Measurements from ENCODE around the gene CENPT. TPM values are rescaled to one million over a fixed set of nuclear protein-coding genes. Genes with fewer than 3 reads are reported as not detected.

CENPT gene
- 34.9 and 43.7 TPM in 2 replicates for total RNA-seq (2014; rRNA removed; shearing (Covaris generic))

GRCh38 chr16:67847064-67847861 lies at the start of gene CENPT:
CENPT (minus strand) TSS chr16:67847693; CDS start chr16:67833859, 13,834 bp downstream.
- Histone ChIP-seq H3K27me3 (ENCODE audit: control insufficient read depth, insufficient read depth, low read length) (no peaks in the 10 kb centered on the region), H3K4me3 (ENCODE audit: insufficient read depth, low read depth, low read length) (peak within 1 kb of the TSS; percentile 98), H3K36me3 (replicated peaks; ENCODE audit: control insufficient read depth, insufficient read depth, low read length) (peaks cover 2% of the 10 kb centered on the region)
- peak; percentile 76 for DNase-seq

- Histone ChIP-seq H3K36me3 (replicated peaks; ENCODE audit: control insufficient read depth, insufficient read depth, low read length) (no peaks in the 10 kb centered on the region), H3K27me3 (ENCODE audit: control insufficient read depth, insufficient read depth, low read length) (no peaks in the 10 kb centered on the region), H3K4me3 (ENCODE audit: insufficient read depth, low read depth, low read length) (no peak overlapping the region)
- DNase-seq, result no peak
Measured at GRCh38 chr16:67897231-67897630, 49.7 kb upstream of the CENPT start.

GRCh38 chr16:67893743-67894399 lies 46.4 kb upstream of the CENPT start:
- H3K4me3 ChIP-seq (ENCODE audit: insufficient read depth, low read depth, low read length), result peak overlapping the region; percentile 99
- no peaks in the 10 kb centered on the region for H3K27me3 ChIP-seq (ENCODE audit: control insufficient read depth, insufficient read depth, low read length)
- DNase-seq, result peak; percentile 77
- no peaks in the 10 kb centered on the region for H3K36me3 ChIP-seq (replicated peaks; ENCODE audit: control insufficient read depth, insufficient read depth, low read length)

GRCh38 chr16:67892899-67893742 lies 45.6 kb upstream of the CENPT start, which contains the start of gene PSKH1:
PSKH1 (plus strand) TSS chr16:67893254; CDS start chr16:67908750, 15,496 bp downstream.
- Histone ChIP-seq H3K36me3 (replicated peaks; ENCODE audit: control insufficient read depth, insufficient read depth, low read length) (no peaks in the 10 kb centered on the region), H3K27me3 (ENCODE audit: control insufficient read depth, insufficient read depth, low read length) (no peaks in the 10 kb centered on the region), H3K4me3 (ENCODE audit: insufficient read depth, low read depth, low read length) (peak within 1 kb of the TSS; percentile 99)
- DNase-seq, result peak; percentile 100

GRCh38 chr16:67892375-67892774 lies 44.9 kb upstream of the CENPT start:
- no peak for DNase-seq
- no peaks in the 10 kb centered on the region for H3K27me3 ChIP-seq (ENCODE audit: control insufficient read depth, insufficient read depth, low read length)
- H3K36me3 ChIP-seq (replicated peaks; ENCODE audit: control insufficient read depth, insufficient read depth, low read length), result no peaks in the 10 kb centered on the region
- peak overlapping the region; percentile 27 for H3K4me3 ChIP-seq (ENCODE audit: insufficient read depth, low read depth, low read length)

- no peak overlapping the region for H3K4me3 ChIP-seq (ENCODE audit: insufficient read depth, low read depth, low read length)
- H3K36me3 ChIP-seq (replicated peaks; ENCODE audit: control insufficient read depth, insufficient read depth, low read length), result peaks cover 2% of the 10 kb centered on the region; the same call in 1 of the 2 replicates
- no peaks in the 10 kb centered on the region for H3K27me3 ChIP-seq (ENCODE audit: control insufficient read depth, insufficient read depth, low read length)
- DNase-seq, result no peak
Measured at GRCh38 chr16:67888331-67888730, 40.8 kb upstream of the CENPT start.

GRCh38 chr16:67886387-67886786 lies 38.9 kb upstream of the CENPT start:
- peak; percentile 64 for DNase-seq
- no peaks in the 10 kb centered on the region for H3K27me3 ChIP-seq (ENCODE audit: control insufficient read depth, insufficient read depth, low read length)
- peaks cover 19% of the 10 kb centered on the region for H3K36me3 ChIP-seq (replicated peaks; ENCODE audit: control insufficient read depth, insufficient read depth, low read length)
- H3K4me3 ChIP-seq (ENCODE audit: insufficient read depth, low read depth, low read length), result no peak overlapping the region

- H3K27me3 ChIP-seq (ENCODE audit: control insufficient read depth, insufficient read depth, low read length), result no peaks in the 10 kb centered on the region
- peak; percentile 53 for DNase-seq
Measured at GRCh38 chr16:67885976-67886375, 38.5 kb upstream of the CENPT start.

GRCh38 chr16:67885545-67885944 lies 38.1 kb upstream of the CENPT start:
- DNase-seq, result peak; percentile 77
- Histone ChIP-seq H3K36me3 (replicated peaks; ENCODE audit: control insufficient read depth, insufficient read depth, low read length) (peaks cover 26% of the 10 kb centered on the region), H3K4me3 (ENCODE audit: insufficient read depth, low read depth, low read length) (no peak overlapping the region), H3K27me3 (ENCODE audit: control insufficient read depth, insufficient read depth, low read length) (no peaks in the 10 kb centered on the region)

More at GRCh38 chr16:67885976-67886375, 38.5 kb upstream of the CENPT start:
- Histone ChIP-seq H3K36me3 (replicated peaks; ENCODE audit: control insufficient read depth, insufficient read depth, low read length) (peaks cover 23% of the 10 kb centered on the region), H3K4me3 (ENCODE audit: insufficient read depth, low read depth, low read length) (no peak overlapping the region)

GRCh38 chr16:67884684-67885083 lies 37.2 kb upstream of the CENPT start, which contains the start of gene NRN1L:
NRN1L (plus strand) TSS chr16:67884885; CDS start chr16:67884904, 19 bp downstream.
- peak within 1 kb of the TSS; percentile 12; the same call in 1 of the 2 replicates for H3K4me3 ChIP-seq (ENCODE audit: insufficient read depth, low read depth, low read length)

GRCh38 chr16:67883872-67884261 lies 36.4 kb upstream of the CENPT start:
- H3K27me3 ChIP-seq (ENCODE audit: control insufficient read depth, insufficient read depth, low read length), result no peaks in the 10 kb centered on the region
- H3K36me3 ChIP-seq (replicated peaks; ENCODE audit: control insufficient read depth, insufficient read depth, low read length), result peaks cover 39% of the 10 kb centered on the region
- H3K4me3 ChIP-seq (ENCODE audit: insufficient read depth, low read depth, low read length), result no peak overlapping the region
- DNase-seq, result peak; percentile 97

More at GRCh38 chr16:67884684-67885083, 37.2 kb upstream of the CENPT start, which contains the start of gene NRN1L:
- Histone ChIP-seq H3K36me3 (replicated peaks; ENCODE audit: control insufficient read depth, insufficient read depth, low read length) (peaks cover 32% of the 10 kb centered on the region), H3K27me3 (ENCODE audit: control insufficient read depth, insufficient read depth, low read length) (no peaks in the 10 kb centered on the region)
- DNase-seq, result peak; percentile 99

GRCh38 chr16:67883146-67883871 lies 35.8 kb upstream of the CENPT start:
- Histone ChIP-seq H3K4me3 (ENCODE audit: insufficient read depth, low read depth, low read length) (no peak overlapping the region), H3K27me3 (ENCODE audit: control insufficient read depth, insufficient read depth, low read length) (no peaks in the 10 kb centered on the region), H3K36me3 (replicated peaks; ENCODE audit: control insufficient read depth, insufficient read depth, low read length) (peaks cover 43% of the 10 kb centered on the region)
- DNase-seq, result peak; percentile 32

- Histone ChIP-seq H3K36me3 (replicated peaks; ENCODE audit: control insufficient read depth, insufficient read depth, low read length) (peaks cover 49% of the 10 kb centered on the region), H3K4me3 (ENCODE audit: insufficient read depth, low read depth, low read length) (no peak overlapping the region)
- DNase-seq, result peak; percentile 30
Measured at GRCh38 chr16:67882374-67883145, 35.1 kb upstream of the CENPT start.

More at GRCh38 chr16:67882374-67883145, 35.1 kb upstream of the CENPT start:
- no peaks in the 10 kb centered on the region for H3K27me3 ChIP-seq (ENCODE audit: control insufficient read depth, insufficient read depth, low read length)

Measured in H7 (cell line).